HG03060 (cell line): Measurements from ENCODE around the gene GRM7.

Experiments used
- ATAC-seq: cut with Tn5 transposase; IDR thresholded peaks from one replicate; pipeline ENCODE4 v1.9.1; 2021; ENCODE audit warnings: low read depth, moderate number of reproducible peaks; ENCODE audit not compliant: unreplicated experiment

Gene GRM7

GRCh38 chr3:7456386-7456785 is 595.5 kb downstream of the GRM7 start:
- ATAC-seq, result no peak

- peak; percentile 85 for ATAC-seq
These were observed 600.4 kb downstream of the GRM7 start for GRCh38 chr3:7461202-7461825.

GRCh38 chr3:7469866-7470265 is 609.0 kb downstream of the GRM7 start:
- ATAC-seq, result no peak

GRCh38 chr3:7484636-7485035 is 623.7 kb downstream of the GRM7 start:
- ATAC-seq, result no peak

- ATAC-seq, result no peak
These were observed 626.8 kb downstream of the GRM7 start for GRCh38 chr3:7487763-7488162.

- ATAC-seq, result no peak
These were observed 628.5 kb downstream of the GRM7 start for GRCh38 chr3:7489417-7489816.

GRCh38 chr3:7498715-7499114 is 637.8 kb downstream of the GRM7 start:
- no peak for ATAC-seq

GRCh38 chr3:7503431-7503830 is 642.5 kb downstream of the GRM7 start:
- no peak for ATAC-seq

- ATAC-seq, result no peak
These were observed 644.2 kb downstream of the GRM7 start for GRCh38 chr3:7504886-7505775.

GRCh38 chr3:7506606-7507180 is 645.8 kb downstream of the GRM7 start:
- no peak for ATAC-seq

- ATAC-seq, result no peak
These were observed 647.9 kb downstream of the GRM7 start for GRCh38 chr3:7508821-7509220.

- no peak for ATAC-seq
These were observed 651.1 kb downstream of the GRM7 start for GRCh38 chr3:7512048-7512447.

GRCh38 chr3:7518026-7518425 is 657.1 kb downstream of the GRM7 start:
- ATAC-seq, result no peak

- no peak for ATAC-seq
These were observed 657.5 kb downstream of the GRM7 start for GRCh38 chr3:7518456-7518855.

GRCh38 chr3:7520059-7520458 is 659.1 kb downstream of the GRM7 start:
- ATAC-seq, result no peak

GRCh38 chr3:7520593-7520992 is 659.7 kb downstream of the GRM7 start:
- ATAC-seq, result no peak

- ATAC-seq, result no peak
These were observed 675.6 kb downstream of the GRM7 start for GRCh38 chr3:7536510-7536909.

- ATAC-seq, result no peak
These were observed 676.0 kb downstream of the GRM7 start for GRCh38 chr3:7536921-7537320.

- no peak for ATAC-seq
These were observed 682.5 kb downstream of the GRM7 start for GRCh38 chr3:7543294-7543880.

GRCh38 chr3:7545334-7545733 is 684.4 kb downstream of the GRM7 start:
- ATAC-seq, result no peak

GRCh38 chr3:7546253-7546652 is 685.3 kb downstream of the GRM7 start:
- no peak for ATAC-seq
